Measurements from ENCODE around the gene SMARCC2.
A peak's percentile ranks its signal among the peaks of the same experiment; 100 is the strongest.

SMARCC2 gene

DNA sequence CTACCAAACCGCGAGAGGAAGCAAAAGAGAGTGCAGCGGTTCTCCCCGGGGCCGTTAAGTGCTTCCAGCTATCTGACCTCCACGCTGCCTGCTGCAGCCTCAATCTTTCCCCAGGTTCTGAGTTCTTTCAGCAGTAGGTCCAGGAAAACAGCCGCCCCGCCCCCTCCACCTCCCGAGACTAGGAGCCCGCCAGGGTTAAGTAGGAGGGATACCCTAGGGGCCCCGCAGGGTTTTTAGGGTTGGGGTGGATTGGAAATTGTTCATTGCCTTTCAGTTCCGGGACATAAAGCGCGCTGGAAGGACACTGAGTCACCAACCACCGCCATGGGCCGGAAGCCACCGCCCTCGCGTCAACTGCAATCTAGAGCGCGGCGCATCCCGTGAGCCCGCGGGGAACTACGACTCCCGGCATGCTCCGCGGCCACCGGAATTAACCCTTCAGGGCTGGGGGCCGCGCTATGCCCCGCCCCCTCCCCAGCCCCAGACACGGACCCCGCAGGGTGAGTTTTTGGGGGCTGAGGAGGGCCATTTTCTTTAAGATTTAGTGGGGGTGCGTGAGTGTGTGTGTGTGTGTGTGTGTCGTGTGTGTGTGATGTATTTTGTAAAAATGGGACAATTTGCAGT is 37.0 kb downstream of the SMARCC2 start, which contains the start of gene MYL6B:
Gene MYL6B (plus strand): TSS at position 456 of the 624 bp plus-strand sequence. CDS start 1,332 bp downstream, outside the sequence.
- DNase-seq (ENCODE audit: low read depth in 2 of 2) = peak; percentile 90 to 91

DNA sequence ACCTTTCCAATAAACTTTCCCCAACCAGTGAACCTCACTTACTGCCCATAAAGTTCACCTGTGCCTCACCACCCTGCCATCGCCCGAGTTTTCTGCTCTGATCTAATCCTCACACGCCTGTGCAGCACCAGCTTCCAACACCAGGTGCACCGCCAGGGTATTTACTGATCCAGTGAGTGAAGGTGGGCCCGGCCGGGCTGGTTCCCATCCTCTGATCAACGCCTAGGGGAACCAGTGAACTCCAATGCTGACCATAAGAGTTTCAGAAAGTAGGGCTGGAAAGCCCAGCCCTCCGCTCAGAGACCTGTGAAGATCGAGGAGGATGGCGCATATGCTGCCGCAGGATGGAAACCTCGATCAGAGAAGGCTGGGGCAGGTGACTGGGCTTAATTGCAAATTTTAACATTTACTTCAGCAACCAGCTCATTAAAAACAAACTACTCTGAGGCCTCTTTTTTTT is 37.6 kb downstream of the SMARCC2 start:
- peak; percentile 48 to 55 for DNase-seq (ENCODE audit: low read depth in 2 of 2)

DNA sequence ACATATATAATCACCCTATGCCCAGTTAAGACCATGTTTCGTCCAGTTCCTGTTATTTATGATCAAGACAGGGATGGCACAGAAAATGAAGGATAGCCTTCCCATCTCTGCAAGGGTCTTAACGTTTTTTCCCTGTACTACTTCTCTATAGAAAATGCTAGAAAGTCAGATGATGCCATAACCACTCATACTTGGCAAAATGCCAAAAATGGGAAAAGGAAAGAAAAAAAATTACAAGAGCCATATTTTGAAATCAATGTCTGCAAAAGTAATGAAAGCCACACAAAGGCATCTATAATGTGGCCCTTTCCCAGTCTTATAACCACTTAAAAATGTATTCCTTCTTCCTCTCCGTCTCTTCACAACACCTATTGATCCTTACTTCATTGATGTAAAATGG is 38.7 kb downstream of the SMARCC2 start:
- DNase-seq (ENCODE audit: low read depth in 2 of 2) = no peak

DNA sequence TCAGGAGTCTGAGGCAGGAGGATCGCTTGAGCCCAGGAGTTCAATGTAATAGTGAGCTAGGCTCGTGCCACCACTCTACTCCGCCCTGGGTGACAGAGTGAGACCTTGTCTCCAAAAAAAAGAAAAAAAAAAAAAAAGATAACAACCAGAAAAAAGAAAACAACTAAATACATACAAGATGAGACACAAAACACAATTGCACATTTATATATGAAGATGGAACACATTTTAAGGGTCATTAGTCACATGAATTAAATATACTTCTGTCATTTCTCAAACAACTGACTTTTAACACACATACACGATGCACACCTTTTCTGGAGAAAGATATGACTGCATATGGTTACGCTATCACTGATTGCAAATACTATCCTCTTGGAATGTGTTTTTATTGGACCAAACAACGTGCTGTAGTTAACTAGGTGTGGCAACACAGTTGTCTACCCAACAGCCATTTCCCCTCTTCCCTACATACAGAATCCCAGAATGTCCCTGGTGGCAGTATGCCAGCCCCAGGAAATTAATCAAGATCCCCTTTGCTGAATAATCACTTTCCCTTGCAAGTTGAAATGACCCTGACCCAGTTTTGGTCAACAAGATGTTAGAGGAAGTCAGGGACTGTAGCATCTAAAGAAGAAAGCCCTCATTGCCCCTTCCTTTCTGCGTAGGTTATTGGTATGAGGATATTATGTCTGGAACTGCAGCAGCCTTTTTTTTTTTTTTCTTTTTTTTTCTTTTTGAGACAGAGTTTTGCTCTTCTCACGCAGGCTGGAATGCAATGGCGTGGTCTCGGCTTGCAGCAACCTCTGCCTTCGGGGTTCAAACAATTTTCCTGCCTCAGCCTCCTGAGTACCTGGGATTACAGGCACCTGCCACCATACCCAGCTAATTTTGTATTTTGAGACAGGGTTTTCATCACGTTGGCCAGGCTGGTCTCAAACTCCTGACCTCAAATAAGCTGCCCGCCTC is 42.5 kb downstream of the SMARCC2 start:
- no peak for DNase-seq (ENCODE audit: low read depth in 2 of 2)

DNA sequence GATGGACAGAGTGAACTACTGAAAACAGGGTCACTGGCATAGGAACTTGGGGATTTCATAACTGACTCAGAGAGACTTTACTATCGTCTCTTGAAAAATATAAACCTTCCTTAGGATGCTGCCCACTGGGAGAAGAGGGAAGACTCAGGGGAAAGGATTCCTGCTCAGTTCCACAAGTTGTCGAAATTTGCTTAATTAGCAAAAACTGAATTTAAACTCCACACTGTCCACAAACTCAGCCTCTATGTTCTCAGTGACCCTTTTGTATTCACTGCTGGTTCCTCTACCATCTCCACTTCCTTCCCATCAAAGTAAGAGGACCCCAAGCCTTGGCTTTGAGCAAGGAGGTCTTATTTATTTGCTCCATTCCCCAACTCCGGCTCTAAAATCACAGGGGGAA is 44.1 kb downstream of the SMARCC2 start:
- no peak for DNase-seq (ENCODE audit: low read depth in 2 of 2)

DNA sequence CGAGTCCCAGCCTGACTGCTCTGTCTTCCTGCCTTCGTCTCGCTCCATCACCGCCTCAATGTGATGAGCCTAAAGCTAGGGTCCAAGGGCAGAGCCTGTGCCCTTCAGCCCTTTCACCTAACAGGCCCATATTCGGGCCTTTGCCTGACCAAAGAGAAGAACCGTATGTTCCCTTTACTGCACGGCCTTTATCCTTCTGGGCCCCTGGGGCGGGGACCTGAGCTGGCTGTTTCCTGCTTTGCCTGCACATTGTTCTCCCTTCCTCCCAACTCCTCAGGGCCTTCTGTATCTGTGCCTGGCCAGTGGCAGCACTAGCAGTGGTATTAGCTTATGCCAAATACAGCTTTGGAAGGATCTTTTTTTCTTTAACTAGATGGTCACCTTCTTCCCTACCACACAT is 45.4 kb downstream of the SMARCC2 start:
- no peak for DNase-seq (ENCODE audit: low read depth in 2 of 2)

DNA sequence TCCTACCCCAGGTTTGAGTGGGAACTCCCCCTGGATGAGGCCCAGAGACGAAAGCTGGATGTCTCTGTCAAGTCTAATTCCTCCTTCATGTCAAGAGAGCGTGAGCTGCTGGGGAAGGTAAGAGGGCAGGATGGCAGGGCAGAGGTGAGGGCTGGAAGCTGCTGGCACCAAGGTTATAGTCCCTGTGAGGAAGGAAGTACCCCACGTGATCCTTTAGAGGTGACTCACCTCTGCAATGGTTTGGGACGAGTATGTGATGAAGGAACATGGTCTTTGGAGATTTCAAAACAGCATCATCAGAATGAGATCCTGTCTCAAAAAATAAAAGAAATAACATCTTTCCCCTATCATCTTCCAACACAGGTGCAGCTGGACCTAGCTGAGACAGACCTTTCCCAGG is 46.1 kb downstream of the SMARCC2 start:
- DNase-seq (ENCODE audit: low read depth in 2 of 2) = no peak

DNA sequence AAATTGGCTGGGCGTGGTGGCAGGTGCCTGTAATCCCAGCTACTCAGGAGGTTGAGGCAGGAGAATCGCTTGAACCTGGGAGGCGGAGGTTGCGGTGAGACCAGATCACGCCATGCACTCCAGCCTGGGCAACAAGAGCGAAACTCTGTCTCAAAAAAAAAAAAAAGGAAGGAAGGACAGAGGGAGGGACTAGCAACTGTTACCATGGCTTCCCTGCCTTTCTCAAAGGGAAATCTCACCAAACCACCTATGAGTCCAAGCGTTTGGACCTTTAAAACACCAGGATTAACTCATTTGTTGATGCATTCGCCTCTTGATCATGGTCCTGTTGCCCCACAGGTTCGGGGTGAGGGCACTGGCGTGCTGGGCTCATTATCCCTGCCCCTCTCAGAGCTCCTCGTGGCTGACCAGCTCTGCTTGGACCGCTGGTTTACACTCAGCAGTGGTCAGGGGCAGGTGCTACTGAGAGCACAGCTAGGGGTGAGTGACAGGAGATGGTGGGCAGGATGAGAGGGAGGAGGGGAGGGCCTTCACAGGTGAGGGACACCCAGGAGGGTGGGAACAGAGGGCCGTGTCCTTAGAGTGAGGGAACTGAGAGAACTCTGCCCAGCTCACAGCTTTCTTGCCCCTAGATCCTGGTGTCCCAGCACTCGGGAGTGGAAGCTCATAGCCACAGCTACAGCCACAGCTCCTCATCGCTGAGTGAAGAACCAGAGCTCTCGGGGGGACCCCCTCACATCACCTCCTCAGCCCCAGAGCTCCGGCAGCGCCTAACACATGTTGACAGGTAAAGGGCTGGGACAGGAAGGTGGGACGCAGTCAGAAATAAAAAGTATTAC is 47.1 kb downstream of the SMARCC2 start:
- DNase-seq (ENCODE audit: low read depth in 2 of 2) = no peak

DNA sequence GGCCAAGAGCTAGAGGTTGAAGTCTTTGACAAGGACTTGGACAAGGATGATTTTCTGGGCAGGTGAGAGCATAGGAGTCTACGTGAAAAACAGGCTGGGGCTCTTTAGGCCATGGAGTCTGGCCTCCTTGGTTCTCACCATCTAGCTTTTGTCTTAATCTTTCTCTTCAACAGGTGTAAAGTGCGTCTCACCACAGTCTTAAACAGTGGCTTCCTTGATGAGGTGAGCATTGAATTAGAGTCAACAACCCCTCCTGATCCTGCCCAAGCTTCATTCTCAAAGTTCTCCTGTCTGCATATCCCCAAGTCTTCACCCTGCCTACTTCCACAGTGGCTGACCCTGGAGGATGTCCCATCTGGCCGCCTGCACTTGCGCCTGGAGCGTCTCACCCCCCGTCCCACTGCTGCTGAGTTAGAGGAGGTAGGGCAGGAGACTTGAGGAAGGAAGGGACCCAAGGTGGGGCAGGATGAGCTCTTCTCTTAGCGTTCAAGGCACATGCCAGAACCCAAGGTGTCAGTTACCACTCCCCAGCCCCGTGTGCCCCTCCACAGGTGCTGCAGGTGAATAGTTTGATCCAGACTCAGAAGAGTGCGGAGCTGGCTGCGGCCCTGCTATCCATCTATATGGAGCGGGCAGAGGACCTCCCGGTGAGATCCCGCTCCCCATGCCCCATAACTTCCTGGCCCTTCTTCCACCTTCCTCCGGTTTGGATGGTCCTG is 51.3 kb downstream of the SMARCC2 start:
- DNase-seq (ENCODE audit: low read depth in 2 of 2) = no peak

DNA sequence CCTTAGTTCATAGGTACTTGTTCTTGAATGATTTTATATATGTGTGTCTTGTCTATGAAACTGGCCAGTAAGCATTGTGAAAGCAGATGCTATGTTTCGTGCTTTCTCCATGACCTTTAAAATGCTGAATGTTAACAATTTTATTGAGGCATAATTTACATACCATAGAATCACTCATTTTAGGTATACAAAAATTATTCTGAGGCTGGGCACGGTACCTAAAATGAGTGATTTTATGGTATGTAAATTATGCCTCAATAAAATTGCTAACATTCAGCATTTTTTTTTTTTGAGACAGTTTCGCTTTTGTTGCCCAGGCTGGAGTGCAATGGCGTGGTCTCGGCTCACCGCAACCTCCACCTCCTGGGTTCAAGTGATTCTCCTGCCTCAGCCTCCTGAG is 54.4 kb downstream of the SMARCC2 start:
- DNase-seq (ENCODE audit: low read depth in 2 of 2) = no peak

DNA sequence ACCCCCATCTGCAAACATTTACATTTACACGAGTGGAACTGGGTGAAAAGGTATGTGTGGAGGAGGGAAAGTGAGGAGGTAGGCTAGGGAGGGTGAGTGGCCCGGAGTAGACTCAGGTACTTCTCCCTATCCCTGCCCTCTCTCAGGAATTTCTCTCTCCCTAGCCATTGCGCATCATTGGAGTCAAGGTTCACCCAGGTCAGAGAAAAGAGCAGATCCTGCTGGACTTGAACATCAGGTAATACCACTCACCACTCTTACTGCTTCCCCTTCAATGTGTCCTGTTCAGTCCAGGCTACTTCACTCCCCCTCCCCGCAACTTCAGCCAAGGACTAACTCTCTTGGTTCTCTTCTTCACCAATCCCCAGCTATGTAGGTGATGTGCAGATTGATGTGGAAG is 58.4 kb downstream of the SMARCC2 start:
- DNase-seq (ENCODE audit: low read depth in 2 of 2) = no peak

DNA sequence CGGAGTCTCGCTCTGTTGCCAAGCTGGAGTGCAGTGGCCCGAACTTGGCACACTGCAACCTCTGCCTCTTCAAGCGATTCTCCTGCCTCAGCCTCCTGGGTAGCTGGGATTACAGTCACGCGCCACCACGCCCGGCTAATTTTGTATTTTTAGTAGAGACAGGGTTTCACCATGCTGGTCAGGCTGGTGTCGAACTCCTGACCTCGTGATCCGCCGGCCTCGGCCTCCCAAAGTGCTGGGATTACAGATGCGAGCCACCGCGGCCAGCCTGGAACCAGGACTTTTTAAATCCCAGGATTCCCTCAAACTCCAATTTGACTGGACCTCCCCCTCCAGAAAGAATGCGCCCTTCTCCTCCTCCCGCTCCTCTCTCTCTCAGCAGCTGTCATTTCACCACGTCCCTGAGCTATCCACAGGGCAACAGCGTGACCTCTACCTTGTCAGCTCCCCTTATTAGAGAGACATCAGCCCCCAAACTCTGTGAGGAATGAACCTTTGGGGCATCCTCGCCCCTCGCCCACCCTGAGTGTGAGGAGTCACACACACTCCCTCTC is 59.3 kb downstream of the SMARCC2 start:
- DNase-seq (ENCODE audit: low read depth in 2 of 2) = no peak

DNA sequence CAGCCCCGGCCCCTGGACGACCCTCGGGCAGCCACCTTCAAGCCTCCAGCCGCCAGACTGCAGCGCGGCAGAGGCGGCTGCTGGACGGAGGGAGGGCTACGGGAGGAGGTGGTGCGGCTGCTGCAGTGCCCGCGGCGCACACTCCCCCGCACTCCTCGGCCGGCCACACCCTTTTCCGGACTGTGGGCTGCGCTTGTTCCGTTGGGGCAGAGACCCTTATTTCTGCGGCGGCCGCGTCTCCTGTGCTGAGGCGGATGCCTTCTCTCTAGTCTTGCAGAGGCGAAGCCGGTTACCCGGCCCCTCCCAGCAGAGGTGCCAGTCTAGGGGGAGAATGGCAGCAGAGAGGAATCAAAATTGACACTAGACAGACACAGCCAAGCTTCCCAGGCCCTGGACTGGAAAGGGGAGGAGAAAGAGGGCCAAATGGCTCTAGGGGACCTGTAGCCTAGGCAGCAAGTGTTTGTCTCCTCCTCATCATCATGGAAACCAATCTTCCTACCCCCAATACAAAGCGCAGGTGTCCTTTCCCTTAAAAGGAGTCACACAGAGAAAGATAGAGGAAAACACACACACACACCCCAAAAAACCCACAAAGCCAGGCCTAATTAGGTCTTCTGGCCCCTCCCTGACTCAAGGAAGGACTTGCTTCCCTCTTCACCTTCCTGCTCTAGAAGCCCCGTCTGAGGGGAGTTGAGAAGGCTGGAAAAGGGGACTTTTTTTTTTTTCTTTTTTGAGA is 59.9 kb downstream of the SMARCC2 start:
- DNase-seq (ENCODE audit: low read depth in 2 of 2) = peak; percentile 46 to 75

DNA sequence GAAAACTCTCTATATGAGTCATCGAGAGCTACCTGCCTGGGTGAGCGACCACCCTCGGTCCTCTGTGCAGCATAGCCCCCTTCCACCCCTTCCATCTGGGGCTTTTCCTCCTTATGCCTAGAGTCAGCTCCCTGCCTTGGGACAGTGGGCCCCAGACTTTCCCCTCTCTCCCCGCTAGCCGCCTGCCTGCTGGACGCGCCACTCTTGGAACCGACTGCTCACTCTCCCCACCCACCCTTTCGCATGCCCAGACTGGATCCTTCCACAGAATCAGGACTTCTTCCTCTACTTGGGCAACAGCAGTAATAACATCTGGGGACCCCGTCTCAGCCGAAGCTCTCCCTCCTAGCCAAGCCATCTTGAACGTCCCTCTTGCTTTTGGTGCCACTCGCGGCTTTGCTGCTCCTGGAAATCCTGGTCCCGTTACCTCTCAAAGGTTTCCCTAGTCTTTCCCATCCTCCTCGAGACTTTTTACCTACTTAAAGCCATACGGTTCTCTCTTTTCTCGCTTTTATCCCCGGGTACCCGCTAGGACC is 60.5 kb downstream of the SMARCC2 start:
- no peak for DNase-seq (ENCODE audit: low read depth in 2 of 2)

DNA sequence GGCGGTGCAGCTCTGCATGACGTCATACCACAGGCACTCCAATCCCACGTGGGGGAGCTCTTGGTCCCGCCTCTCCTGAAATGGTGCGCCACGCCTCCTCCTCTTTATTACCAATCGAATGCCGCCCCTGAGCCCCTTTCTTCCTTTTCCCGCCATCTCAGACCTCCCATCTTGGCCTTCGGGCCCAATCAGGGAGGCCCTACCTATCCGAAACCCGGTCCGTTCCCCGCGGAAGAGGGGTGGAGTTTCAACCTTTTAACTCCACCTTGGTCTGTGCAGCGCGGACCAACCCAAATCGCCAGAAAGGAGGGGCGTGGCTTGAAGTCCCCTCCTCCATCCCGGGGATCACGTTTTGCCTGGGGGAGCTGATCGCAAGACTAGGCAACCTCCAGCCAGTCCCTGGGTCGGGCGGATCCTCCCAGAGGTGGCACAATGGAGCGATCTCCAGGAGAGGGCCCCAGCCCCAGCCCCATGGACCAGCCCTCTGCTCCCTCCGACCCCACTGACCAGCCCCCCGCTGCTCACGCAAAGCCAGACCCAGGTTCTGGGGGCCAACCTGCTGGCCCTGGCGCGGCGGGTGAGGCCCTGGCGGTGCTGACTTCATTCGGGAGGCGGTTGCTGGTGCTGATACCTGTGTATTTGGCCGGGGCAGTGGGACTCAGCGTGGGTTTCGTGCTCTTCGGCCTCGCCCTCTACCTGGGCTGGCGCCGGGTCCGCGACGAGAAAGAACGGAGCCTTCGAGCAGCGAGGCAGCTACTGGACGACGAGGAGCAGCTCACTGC is 61.2 kb downstream of the SMARCC2 start, which contains the start of gene ESYT1:
Gene ESYT1 (plus strand): TSS at position 380 of the 782 bp plus-strand sequence. CDS start 53 bp downstream, at position 433.
- DNase-seq (ENCODE audit: low read depth in 2 of 2) = peak; percentile 95 to 99

DNA sequence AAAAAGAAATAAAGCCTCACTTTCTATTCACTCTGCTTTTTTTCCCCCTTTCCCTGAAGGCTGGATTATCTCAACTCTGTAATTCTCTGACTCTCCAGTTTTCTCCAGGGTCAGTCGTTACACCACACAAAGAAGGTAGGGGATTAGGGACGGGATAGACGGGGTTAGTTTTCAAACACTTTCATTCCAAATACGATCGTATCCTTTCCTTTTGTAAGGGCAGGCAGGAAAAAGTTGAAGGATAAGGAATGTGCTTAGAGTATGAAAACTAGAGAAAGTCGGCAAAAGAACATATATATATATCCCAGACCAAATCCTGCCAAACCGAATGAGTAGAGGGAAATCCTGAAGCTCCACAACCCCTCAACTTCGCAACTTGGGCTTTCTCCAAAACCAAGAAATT is 61.8 kb downstream of the SMARCC2 start:
- no peak for DNase-seq (ENCODE audit: low read depth in 2 of 2)

DNA sequence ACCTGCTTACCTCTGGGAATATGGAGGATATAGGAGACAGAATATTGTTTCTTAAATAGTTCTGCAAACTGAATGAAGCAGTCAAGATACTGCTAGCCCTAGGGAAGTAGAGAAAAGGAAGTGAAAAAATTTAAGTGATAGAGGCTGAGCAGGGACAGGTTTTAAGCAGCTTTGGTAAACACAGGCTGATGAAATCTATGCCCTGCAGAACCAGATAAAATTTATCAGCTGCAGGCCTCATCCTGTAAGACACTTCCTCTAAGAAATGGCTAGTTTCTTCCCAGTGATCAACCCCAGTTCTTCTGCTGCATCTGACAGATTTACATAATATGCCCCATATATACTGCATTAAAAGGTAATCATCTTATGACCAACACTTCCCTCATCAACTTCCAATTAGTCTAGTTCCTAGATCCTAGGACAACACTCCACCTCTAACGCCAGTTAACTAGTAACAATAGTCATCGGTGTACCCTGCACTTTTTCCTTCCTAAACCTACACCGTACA is 62.5 kb downstream of the SMARCC2 start:
- no peak for DNase-seq (ENCODE audit: low read depth in 2 of 2)

DNA sequence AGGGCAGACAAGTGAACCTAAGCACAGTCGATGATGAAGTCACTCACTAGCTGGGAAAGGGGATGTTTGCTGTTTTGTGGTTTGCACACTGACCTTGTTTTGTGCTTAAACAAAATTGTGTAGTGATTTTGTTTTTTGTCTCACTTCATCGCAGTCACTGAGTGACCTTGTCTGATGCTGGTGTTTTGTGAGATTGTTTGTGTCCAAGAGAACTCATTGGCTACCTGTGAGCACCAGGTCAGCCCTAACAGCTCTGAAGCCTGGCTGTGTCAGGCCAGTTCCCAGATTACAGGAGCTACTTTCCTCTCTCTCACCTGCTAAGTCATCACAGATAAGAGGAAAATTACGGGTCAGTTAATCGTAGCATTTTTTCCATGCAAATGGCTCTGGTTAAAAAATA is 65.2 kb downstream of the SMARCC2 start:
- no peak for DNase-seq (ENCODE audit: low read depth in 2 of 2)

DNA sequence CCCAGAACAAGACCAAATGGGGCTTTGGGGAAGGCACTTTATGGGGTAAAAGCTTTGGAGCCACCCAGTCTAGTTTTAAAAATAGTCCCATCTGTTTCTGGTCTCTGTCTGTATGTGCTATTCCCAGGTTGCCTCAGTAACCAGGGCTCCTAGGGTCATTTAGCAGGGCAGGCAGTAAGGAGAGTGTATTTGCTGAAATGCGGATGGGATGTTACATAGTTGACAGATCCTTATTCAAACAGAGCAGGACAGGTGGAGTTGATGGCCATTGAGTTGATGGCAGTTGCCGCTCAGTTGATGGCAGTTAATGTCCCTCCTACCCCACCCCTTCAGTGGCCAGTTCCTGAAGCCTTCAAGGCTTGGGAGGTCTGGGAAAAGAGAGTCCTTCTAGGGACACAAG is 66.6 kb downstream of the SMARCC2 start:
- DNase-seq (ENCODE audit: low read depth in 2 of 2) = no peak

Measured in stimulated activated CD8-positive, alpha-beta memory T cell treated with anti-CD3 and anti-CD28 coated beads, Interleukin-7, amount 100 ng/mL, for 4 hours (primary cell).